Hematopoietic multipotent progenitor cell treated with erythropoietin and hydrocortisone succinate and interleukin-3 and kit ligand, for 4 days (in vitro differentiated cells): Measurements from ENCODE around the gene KDM5C.

ENCODE experiments used
- DNase-seq: peaks from one replicate; pipeline ENCODE4 v3.0.0-alpha.2; 2015

KDM5C gene

GRCh38 chrX:53224860-53225797 is at the start of gene KDM5C:
Gene KDM5C, minus strand, starts transcription at chrX:53225207. Its CDS starts 318 bp downstream, at chrX:53224889.
- DNase-seq, result peak; percentile 95

GRCh38 chrX:53272808-53273337 is 47.9 kb upstream of the KDM5C start:
- no peak for DNase-seq

- DNase-seq, result no peak
Measured at GRCh38 chrX:53269536-53270107, 44.6 kb upstream of the KDM5C start.

GRCh38 chrX:53268173-53268572 is 43.2 kb upstream of the KDM5C start:
- peak; percentile 30 for DNase-seq

GRCh38 chrX:53266914-53267313 is 41.9 kb upstream of the KDM5C start:
- peak; percentile 26 for DNase-seq

GRCh38 chrX:53265771-53266574 is 41.0 kb upstream of the KDM5C start:
- DNase-seq, result no peak

- DNase-seq, result peak; percentile 57
Measured at GRCh38 chrX:53263597-53264094, 38.6 kb upstream of the KDM5C start.

- DNase-seq, result peak; percentile 63
Measured at GRCh38 chrX:53262918-53263394, 37.9 kb upstream of the KDM5C start.

- DNase-seq, result no peak
Measured at GRCh38 chrX:53262189-53262917, 37.3 kb upstream of the KDM5C start.

GRCh38 chrX:53261355-53261972 is 36.5 kb upstream of the KDM5C start:
- DNase-seq, result peak; percentile 73

GRCh38 chrX:53260836-53261235 is 35.8 kb upstream of the KDM5C start:
- no peak for DNase-seq

- no peak for DNase-seq
Measured at GRCh38 chrX:53257670-53258423, 32.8 kb upstream of the KDM5C start.

- peak; percentile 20 for DNase-seq
Measured at GRCh38 chrX:53257166-53257565, 32.2 kb upstream of the KDM5C start.

- no peak for DNase-seq
Measured at GRCh38 chrX:53256446-53257041, 31.5 kb upstream of the KDM5C start.

GRCh38 chrX:53255738-53256191 is 30.8 kb upstream of the KDM5C start:
- DNase-seq, result peak; percentile 93

GRCh38 chrX:53254570-53255461 is 29.8 kb upstream of the KDM5C start:
- no peak for DNase-seq

GRCh38 chrX:53253293-53254020 is 28.4 kb upstream of the KDM5C start:
- DNase-seq, result no peak

GRCh38 chrX:53251307-53251706 is 26.3 kb upstream of the KDM5C start:
- no peak for DNase-seq
